SK-N-SH treated with all-trans-retinoic acid at 6 μM for 48 hours (cell line): ENCODE data around the gene PLET1.

Source experiments
- ARNTL ChIP-seq: fragments of 450-650 bp; formaldehyde crosslinking; IDR thresholded peaks from 2 replicates; pipeline ENCODE4 v1.5.0; 2020; ENCODE audit warnings: low read depth, mild to moderate bottlenecking, moderate library complexity, borderline replicate concordance
- BACH2 ChIP-seq: fragments of 250-450 bp; sonication (Bioruptor Pico); IDR thresholded peaks from 2 replicates; pipeline ENCODE4 v1.9.0; 2021; ENCODE audit warnings: mild to moderate bottlenecking, borderline replicate concordance
- CREB5 ChIP-seq: fragments of 250-450 bp; sonication (Bioruptor Pico); IDR thresholded peaks from 2 replicates; pipeline ENCODE4 v1.5.1; 2020; ENCODE audit warnings: low read depth, mild to moderate bottlenecking, moderate library complexity
- CSRNP3 ChIP-seq: fragments of 250-450 bp; sonication (Bioruptor Pico); IDR thresholded peaks from 2 replicates; pipeline ENCODE4 v1.5.1; 2021; ENCODE audit warnings: mild to moderate bottlenecking, moderate library complexity
- GLIS3 ChIP-seq: fragments of 250-450 bp; sonication (Bioruptor Pico); IDR thresholded peaks from 2 replicates; pipeline ENCODE4 v1.5.0; 2020; ENCODE audit warnings: mild to moderate bottlenecking, moderate library complexity
- ISL1 ChIP-seq: fragments of 250-450 bp; sonication (Bioruptor Pico); IDR thresholded peaks from 2 replicates; pipeline ENCODE4 v2.1.2; 2022; ENCODE audit warnings: mild to moderate bottlenecking, moderate library complexity
- OSR1 ChIP-seq: fragments of 250-450 bp; sonication (Bioruptor Pico); IDR thresholded peaks from 2 replicates; pipeline ENCODE4 v1.8.0; 2022; ENCODE audit warnings: moderate library complexity, mild to moderate bottlenecking, inconsistent platforms
- PATZ1 ChIP-seq: fragments of 250-450 bp; sonication (Bioruptor Pico); IDR thresholded peaks from 2 replicates; pipeline ENCODE4 v1.8.0; 2020; ENCODE audit warnings: mild to moderate bottlenecking, moderate library complexity, borderline replicate concordance
- RARB ChIP-seq: fragments of 250-450 bp; sonication (Bioruptor Pico); IDR thresholded peaks from 2 replicates; pipeline ENCODE4 v1.8.0; 2021; ENCODE audit warnings: mild to moderate bottlenecking, moderate library complexity
- ZC3H10 ChIP-seq: fragments of 250-450 bp; sonication (Bioruptor Pico); IDR thresholded peaks from 2 replicates; pipeline ENCODE4 v1.5.1; 2021; ENCODE audit warnings: mild to moderate bottlenecking, moderate library complexity
- ZFP3 ChIP-seq: fragments of 250-450 bp; sonication (Bioruptor Pico); IDR thresholded peaks from 2 replicates; pipeline ENCODE4 v1.5.0; 2020; ENCODE audit warnings: mild to moderate bottlenecking, moderate library complexity
- ZFP30 ChIP-seq: fragments of 450-650 bp; formaldehyde crosslinking; IDR thresholded peaks from 2 replicates; pipeline ENCODE4 v1.5.0; 2022; ENCODE audit warnings: mild to moderate bottlenecking, moderate library complexity
- ZNF565 ChIP-seq: fragments of 450-650 bp; formaldehyde crosslinking; conservative IDR thresholded peaks from 2 replicates; pipeline ENCODE4 v1.5.0; 2020; ENCODE audit warnings: low read depth, mild to moderate bottlenecking, moderate library complexity
- ZNF8 ChIP-seq: fragments of 450-650 bp; formaldehyde crosslinking; IDR thresholded peaks from 2 replicates; pipeline ENCODE4 v1.5.0; 2020; ENCODE audit warnings: mild to moderate bottlenecking, moderate library complexity

- TF ChIP-seq CSRNP3 (CRISPR knock-in tag) (no peak), ZFP3 (CRISPR knock-in tag) (no peak), RARB (CRISPR knock-in tag) (no peak), PATZ1 (CRISPR knock-in tag) (no peak), ZNF565 (CRISPR knock-in tag) (no peak), BACH2 (no peak), ZNF8 (CRISPR knock-in tag) (no peak), ARNTL (CRISPR knock-in tag) (no peak), ZFP30 (CRISPR knock-in tag) (no peak), CREB5 (no peak), GLIS3 (CRISPR knock-in tag) (no peak), OSR1 (CRISPR knock-in tag) (no peak), ISL1 (CRISPR knock-in tag) (no peak), ZC3H10 (no peak)
Observed at GRCh38 chr11:112231952-112232351, 28.7 kb downstream of the PLET1 start.
